VCaP (cell line): ENCODE results near the gene CACNA1B.

Experiments used
- H3K27ac ChIP-seq: fragments of 450-650 bp; 2 replicates; pipeline ENCODE4 v1.5.1; 2017
- TF ChIP-seq, protein P1 (sequence below): fragments of 450-650 bp; conservative IDR thresholded peaks from 2 replicates; pipeline ENCODE4 v1.5.1; 2017; ENCODE audit warnings: mild to moderate bottlenecking, moderate library complexity

CACNA1B gene

DNA sequence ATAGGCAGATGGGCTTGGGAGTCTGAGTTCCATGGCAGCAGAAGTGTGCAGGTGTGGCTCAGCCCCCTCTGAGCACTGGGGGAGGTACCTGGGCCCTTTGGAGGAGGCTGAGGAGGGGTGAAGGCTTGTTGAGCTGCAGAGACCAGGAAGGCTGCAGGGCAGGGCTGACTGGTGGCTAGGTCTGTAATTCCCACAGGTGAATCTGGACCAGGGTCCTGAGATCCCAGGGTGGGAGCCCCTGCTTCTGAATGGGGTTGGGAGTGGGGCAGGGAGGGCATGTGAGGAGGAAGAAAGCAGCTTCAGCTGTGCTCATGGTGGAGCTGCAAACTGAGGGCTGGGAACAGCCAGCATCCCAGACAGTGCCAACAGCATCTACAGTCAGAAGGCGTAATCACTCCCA, 111.1 kb downstream of the CACNA1B start:
- TF ChIP-seq, protein P1, sequence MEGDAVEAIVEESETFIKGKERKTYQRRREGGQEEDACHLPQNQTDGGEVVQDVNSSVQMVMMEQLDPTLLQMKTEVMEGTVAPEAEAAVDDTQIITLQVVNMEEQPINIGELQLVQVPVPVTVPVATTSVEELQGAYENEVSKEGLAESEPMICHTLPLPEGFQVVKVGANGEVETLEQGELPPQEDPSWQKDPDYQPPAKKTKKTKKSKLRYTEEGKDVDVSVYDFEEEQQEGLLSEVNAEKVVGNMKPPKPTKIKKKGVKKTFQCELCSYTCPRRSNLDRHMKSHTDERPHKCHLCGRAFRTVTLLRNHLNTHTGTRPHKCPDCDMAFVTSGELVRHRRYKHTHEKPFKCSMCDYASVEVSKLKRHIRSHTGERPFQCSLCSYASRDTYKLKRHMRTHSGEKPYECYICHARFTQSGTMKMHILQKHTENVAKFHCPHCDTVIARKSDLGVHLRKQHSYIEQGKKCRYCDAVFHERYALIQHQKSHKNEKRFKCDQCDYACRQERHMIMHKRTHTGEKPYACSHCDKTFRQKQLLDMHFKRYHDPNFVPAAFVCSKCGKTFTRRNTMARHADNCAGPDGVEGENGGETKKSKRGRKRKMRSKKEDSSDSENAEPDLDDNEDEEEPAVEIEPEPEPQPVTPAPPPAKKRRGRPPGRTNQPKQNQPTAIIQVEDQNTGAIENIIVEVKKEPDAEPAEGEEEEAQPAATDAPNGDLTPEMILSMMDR, result no peak
- H3K27ac ChIP-seq, result no peak overlapping the region

GRCh38 chr9:137989156-137989555, 111.6 kb downstream of the CACNA1B start:
- TF ChIP-seq, protein P1, result no peak
- no peak overlapping the region for H3K27ac ChIP-seq

GRCh38 chr9:137989999-137990715, 112.6 kb downstream of the CACNA1B start:
- TF ChIP-seq, protein P1, result no peak
- H3K27ac ChIP-seq, result no peak overlapping the region

DNA sequence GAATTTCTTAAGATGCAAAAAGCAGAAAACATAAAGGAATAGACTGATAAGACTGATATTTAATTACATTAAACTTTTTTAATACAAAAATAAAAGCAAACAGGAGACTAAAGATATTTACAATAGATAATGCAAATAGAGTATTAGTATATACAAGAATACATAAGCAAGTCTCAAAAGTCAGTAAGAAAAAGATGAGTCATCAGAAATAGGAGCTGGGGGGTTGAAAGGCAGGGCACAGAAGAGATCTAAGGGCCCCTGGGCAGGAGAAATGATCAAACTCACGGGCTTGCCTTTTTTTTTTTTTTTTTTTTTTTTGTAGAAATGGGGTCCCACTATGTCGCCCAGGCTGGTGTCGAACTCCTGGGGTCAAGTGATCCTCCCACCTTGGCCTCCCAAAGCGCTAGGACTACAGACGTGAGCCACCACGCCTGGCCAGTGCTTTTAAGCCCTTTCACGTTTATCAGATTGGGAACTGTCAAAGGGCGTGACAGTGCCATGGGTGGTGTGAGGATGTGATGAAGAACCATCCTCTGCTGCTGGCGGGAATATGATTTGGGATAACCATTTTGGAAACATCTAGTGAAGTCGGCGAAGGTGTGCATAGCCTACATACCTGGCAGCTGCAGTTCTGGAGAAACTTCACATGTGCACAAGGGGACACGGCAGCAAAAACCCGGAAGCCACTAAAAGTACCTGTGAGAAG, 126.1 kb downstream of the CACNA1B start:
- TF ChIP-seq, protein P1, result no peak
- no peak overlapping the region for H3K27ac ChIP-seq

GRCh38 chr9:138006576-138007233, 129.1 kb downstream of the CACNA1B start:
- TF ChIP-seq, protein P1, result no peak
- no peak overlapping the region for H3K27ac ChIP-seq

- no peak overlapping the region for H3K27ac ChIP-seq
- TF ChIP-seq, protein P1, result no peak
Measured at GRCh38 chr9:138007566-138007917, 130.0 kb downstream of the CACNA1B start.
